Activated CD4-positive, CD25-positive, alpha-beta regulatory T cell treated with anti-CD3 and anti-CD28 coated beads, Interleukin-2, amount 50 U/mL, for 16 hours (primary cell): Measurements from ENCODE around the gene DHX57.
"Not testable (repeated sequence)": the region's sequence is repeated elsewhere in the genome, so short reads cannot be mapped to it uniquely, and the experiment has no call there.

Source experiments
- DNase-seq: peaks from one replicate; pipeline ENCODE4 v3.0.0-alpha.2; 2020; ENCODE audit warnings: low read depth, low spot score

DHX57 gene

GRCh38 chr2:38794235-38794946 is 81.3 kb downstream of the DHX57 start:
- no peak for DNase-seq

- DNase-seq, result no peak
These were observed 82.2 kb downstream of the DHX57 start for GRCh38 chr2:38793511-38793910.

- no peak for DNase-seq
These were observed 83.0 kb downstream of the DHX57 start for GRCh38 chr2:38792751-38793150.

GRCh38 chr2:38792321-38792720 is 83.4 kb downstream of the DHX57 start:
- DNase-seq, result not testable (repeated sequence)

GRCh38 chr2:38791744-38792143 is 84.0 kb downstream of the DHX57 start:
- no peak for DNase-seq

- DNase-seq, result no peak
These were observed 86.0 kb downstream of the DHX57 start for GRCh38 chr2:38789691-38790090.

GRCh38 chr2:38788306-38788705 is 87.4 kb downstream of the DHX57 start:
- no peak for DNase-seq

GRCh38 chr2:38783586-38783985 is 92.1 kb downstream of the DHX57 start:
- DNase-seq, result no peak

DNA sequence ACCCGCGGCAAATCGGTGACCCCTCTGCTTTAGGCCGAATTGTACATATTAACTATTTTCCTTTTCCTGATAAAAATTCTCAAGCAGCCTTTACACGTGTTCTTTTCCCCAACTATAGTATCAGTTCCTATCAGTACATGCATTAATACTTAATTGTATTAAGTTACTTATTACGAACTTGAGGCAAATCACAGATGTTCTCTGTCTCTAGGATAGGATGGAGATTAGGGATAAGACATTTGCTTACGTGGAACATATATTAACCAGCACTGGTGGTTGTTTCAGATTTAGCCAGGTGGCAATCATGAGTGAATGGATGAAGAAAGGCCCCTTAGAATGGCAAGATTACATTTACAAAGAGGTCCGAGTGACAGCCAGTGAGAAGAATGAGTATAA is 97.0 kb downstream of the DHX57 start:
- no peak for DNase-seq

DNA sequence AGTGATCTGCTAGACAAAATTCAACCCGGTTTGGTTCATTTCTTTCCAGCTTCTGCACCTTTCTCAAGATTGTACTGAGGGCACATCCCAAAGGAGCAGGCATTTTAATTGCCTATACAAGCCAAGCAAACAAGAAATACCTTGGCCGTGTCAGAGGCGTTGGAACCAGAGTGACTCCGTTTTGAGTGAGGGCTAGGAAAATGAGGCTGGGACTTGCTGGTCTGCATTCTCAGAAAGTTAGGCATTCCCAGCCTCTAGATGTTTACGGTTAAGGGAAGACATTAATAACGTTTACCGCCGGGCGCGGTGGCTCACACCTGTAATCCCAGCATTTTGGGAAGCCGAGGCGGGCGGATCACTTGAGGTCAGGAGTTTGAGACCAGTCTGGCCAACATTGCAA is 99.2 kb downstream of the DHX57 start:
- DNase-seq, result no peak

DNA sequence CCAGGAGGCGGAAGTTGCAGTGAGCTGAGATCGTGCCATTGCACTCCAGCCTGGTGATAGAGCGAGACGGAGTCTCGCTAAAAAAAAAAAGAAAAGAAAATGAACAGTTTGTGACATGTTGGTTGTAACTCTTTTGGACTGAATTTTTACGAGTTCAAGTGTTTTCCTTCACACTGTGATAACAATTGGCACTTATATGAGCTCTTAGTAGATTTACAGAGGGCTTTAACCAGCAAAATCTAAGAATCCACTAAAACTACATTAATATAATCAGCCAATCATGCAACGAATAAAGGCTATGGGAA is 99.9 kb downstream of the DHX57 start:
- no peak for DNase-seq

DNA sequence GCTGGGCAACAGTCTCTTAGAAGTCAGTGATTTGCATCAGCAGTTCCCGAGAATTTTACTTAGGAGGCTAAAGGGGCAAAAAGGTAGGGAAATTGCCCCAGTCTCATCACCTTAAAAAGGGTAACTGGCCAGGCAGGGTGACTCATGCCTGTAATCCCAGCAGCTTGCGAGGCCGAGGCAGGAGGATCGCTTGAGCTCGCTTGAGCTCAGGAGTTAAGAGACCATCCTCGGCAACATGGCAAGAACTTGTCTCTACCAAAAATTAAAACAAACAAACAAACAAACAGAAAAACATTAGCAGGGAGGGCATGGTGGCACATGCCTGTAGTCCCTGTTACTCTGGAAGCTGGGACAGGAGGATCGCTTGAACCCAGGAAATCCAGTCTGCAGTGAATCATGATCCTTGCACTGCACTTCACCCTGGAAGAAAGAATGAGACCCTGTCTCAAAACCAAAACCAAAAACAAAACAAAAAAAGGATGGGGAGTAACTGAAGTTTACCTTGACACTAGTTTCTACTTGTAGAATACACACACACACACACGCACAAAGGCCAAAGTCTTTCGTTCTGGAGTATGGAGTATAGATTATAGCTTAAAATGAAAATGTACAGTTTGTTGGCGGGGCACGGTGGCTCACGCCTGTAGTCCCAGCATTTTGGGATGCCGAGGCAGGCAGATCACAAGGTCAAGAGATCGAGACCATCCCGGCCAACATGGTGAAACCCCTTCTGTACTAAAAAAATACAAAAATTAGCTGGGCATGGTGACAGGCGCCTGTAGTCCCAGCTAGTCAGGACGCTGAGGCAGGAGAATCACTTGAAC is 100.4 kb downstream of the DHX57 start:
- DNase-seq, result no peak

DNA sequence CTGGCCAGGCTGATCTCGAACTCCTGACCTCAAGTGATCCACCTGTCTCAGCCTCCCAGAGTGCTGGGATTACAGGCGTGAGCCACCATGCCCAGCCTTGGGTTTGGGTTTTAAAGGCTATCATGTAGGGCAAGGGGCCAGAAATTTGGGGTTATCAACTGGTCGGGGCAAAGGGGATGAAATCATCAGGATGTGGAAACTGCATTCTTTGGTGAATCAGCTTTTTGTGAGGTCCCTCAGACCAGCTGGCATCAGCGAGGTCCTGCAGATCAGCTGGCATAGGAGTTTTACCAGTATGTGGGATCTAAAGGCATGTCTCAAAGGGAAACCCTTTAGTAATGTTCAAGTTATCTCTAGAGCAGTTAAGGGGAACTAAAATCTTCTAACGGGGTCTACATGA is 104.1 kb downstream of the DHX57 start:
- DNase-seq, result no peak

- no peak for DNase-seq
These were observed 110.2 kb downstream of the DHX57 start for GRCh38 chr2:38765551-38765950.

GRCh38 chr2:38765149-38765548 is 110.6 kb downstream of the DHX57 start:
- DNase-seq, result no peak

DNA sequence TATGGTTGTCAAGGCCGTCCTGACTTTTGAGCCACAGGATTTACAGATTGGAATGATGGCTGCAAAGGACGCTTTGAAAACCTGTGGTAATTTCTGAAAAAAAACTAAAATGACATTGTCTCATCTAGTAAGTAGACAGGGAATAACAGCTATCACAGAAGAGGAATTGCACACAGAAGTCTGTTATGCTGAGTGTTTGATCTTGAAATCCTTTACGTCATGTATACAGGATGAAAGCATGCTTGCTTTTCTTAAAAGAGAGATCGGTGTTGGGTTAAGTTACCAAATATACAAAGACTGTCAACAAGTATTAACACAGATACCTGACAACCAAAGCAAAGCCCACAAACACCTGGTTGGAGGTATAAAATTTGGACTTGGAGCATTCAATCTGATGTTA is 112.0 kb downstream of the DHX57 start:
- DNase-seq, result no peak

DNA sequence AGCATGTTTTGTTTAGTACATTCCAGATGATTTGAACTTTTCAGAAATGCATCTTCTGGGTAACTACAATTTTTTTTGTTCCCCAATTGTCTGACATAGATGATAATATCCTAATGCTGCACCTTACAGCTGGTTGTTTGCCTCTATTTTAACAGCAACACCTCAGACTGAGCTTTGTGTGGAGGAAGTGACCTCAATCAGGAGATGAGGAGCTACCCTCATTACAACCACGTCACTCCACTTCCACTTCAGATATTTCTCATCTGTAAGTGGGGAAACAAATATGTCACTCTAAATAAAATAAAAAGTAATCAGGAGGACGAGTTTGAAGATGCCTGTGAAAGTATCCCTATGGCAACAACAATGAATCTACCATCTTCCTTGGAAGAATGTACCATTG is 112.5 kb downstream of the DHX57 start:
- no peak for DNase-seq

DNA sequence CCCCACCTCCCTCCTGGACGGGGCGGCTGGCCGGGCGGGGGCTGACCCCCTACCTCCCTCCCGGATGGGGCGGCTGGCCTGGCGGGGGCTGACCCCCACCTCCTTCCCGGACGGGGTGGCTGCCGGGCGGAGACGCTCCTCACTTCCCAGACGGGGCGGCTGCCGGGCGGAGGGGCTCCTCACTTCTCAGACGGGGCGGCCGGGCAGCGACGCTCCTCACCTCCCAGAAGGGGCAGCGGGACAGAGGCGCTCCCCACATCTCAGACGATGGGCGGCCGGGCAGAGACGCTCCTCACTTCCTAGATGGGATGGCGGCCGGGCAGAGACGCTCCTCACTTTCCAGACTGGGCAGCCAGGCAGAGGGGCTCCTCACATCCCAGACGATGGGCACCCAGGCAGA is 119.8 kb downstream of the DHX57 start:
- not testable (repeated sequence) for DNase-seq

GRCh38 chr2:38754506-38754905 is 121.2 kb downstream of the DHX57 start:
- DNase-seq, result no peak

DNA sequence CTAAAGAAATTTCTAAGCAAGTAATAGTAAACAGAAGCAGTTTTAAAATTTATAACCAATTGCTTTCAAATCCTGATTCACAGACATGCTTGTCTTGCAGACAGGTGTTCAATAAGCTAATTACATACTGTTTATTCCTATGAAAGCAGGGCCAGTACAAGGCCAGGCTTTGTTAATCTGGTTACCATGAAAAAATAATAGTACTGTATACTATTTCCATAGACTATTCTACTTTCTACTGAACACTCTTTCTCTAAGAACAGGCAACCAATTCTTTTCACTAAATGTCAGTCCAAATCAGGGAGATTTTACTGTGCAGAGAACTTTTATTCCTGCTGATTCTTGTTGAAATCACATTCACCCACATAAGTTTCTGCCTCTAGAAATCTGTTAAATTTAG is 121.7 kb downstream of the DHX57 start:
- no peak for DNase-seq

DNA sequence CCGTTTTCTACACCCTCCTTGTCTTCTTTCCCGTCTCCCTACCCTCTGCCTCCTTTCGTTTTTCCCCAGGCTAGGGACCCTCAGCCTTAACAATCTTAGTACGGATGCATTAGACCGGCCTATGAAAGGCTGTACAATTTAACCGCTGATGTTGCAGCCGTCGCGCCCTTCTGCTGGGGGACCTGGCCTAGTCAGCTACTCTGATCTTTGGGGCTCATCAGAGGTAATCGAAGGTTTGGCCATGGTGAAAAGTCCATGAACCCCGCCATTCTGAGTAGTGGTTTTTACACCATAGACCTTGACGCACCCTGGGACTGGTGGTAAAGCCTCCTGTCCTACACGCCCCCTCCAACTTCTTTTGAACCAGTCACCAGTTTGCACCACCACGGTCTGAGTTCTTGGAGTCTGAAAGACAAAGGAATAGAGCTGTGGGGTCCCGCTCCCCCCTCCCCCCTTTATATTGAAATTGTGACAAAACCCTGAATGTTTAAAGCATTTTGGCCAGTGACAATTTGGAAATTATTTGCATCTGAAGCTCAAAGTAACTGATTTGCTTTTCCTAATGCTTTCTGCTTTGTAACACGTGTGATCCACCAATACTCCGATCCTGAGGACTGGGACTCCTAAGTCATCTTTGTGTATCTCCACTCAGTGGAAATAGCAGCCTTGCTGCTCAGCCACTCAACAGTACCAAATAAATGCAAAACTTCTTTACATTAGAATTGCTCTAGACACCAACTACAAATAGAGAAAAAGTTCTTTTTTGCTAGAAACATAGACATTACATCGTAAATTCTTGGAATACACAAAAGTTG is 123.9 kb downstream of the DHX57 start:
- no peak for DNase-seq

GRCh38 chr2:38750891-38751595 is 124.7 kb downstream of the DHX57 start, which contains the start of gene SRSF7:
Gene SRSF7, minus strand, starts transcription at chr2:38751361. Its CDS starts 105 bp downstream, at chr2:38751256.
- DNase-seq, result peak; percentile 95
